Liver (tissue), 9 donors: ENCODE results near the gene DCUN1D1. TPM values are rescaled to one million over a fixed set of nuclear protein-coding genes. Genes with fewer than 3 reads are reported as not detected.

Experiments used
- DNase-seq: peaks from one replicate; pipeline ENCODE4 v3.0.0-alpha.2; 2017; ENCODE audit warnings: low spot score
- H3K27ac ChIP-seq, 2 donors: one replicate each; pipeline ENCODE4 v1.7.0; 2013; ENCODE audit warnings: inconsistent platforms in 2 of 2, low read length in 2 of 2, control low read depth in 1 of 2, low read depth in 1 of 2, mild to moderate bottlenecking in 1 of 2
- H3K27me3 ChIP-seq, 4 donors: one replicate each; pipeline versions ENCODE4 v1.6.1 to v1.7.0; 2013; ENCODE audit warnings: low read length in 3 of 4, inconsistent platforms in 1 of 4, mild to moderate bottlenecking in 1 of 4, moderate library complexity in 1 of 4; ENCODE audit not compliant: control insufficient read depth in 4 of 4, insufficient read depth in 4 of 4
- H3K36me3 ChIP-seq, 4 donors: one replicate each; pipeline versions ENCODE4 v1.6.1 to v1.7.0; 2013; ENCODE audit warnings: low read length in 3 of 4, mild to moderate bottlenecking in 3 of 4, low read depth in 1 of 4, moderate library complexity in 1 of 4; ENCODE audit not compliant: control insufficient read depth in 4 of 4, insufficient read depth in 3 of 4
- H3K4me1 ChIP-seq, 4 donors: one replicate each; pipeline versions ENCODE4 v1.6.1 to v1.7.0; 2013; ENCODE audit warnings: low read length in 3 of 4, mild to moderate bottlenecking in 3 of 4, moderate library complexity in 1 of 4; ENCODE audit not compliant: control insufficient read depth in 4 of 4, insufficient read depth in 4 of 4
- H3K4me3 ChIP-seq, 3 donors: one replicate each; pipeline versions ENCODE4 v1.6.1 to v1.7.0; 2013; ENCODE audit warnings: low read length in 3 of 3, control low read depth in 1 of 3, low read depth in 1 of 3, mild to moderate bottlenecking in 1 of 3
- H3K9ac ChIP-seq, 2 donors: one replicate each; pipeline ENCODE4 v1.7.0; 2013; ENCODE audit warnings: low read length in 2 of 2, mild to moderate bottlenecking in 2 of 2, moderate library complexity in 2 of 2, control low read depth in 1 of 2, low read depth in 1 of 2
- H3K9me3 ChIP-seq, 4 donors: one replicate each; pipeline versions ENCODE4 v1.6.1 to v1.7.0; 2013; ENCODE audit warnings: low read length in 3 of 4; ENCODE audit not compliant: control insufficient read depth in 4 of 4
- EGR1 ChIP-seq, 2 donors: IDR thresholded peaks; 2 replicates each; pipeline ENCODE4 v1.6.1; 2016 to 2018; ENCODE audit warnings: antibody characterized with exemption in 2 of 2, low read depth in 2 of 2
- FOXA1 ChIP-seq: IDR thresholded peaks from 2 replicates; pipeline ENCODE4 v1.6.1; 2016; ENCODE audit warnings: antibody characterized with exemption
- FOXA2 ChIP-seq: IDR thresholded peaks from 2 replicates; pipeline ENCODE4 v1.6.1; 2016; ENCODE audit warnings: antibody characterized with exemption
- GABPA ChIP-seq, 2 donors: IDR thresholded peaks in 1 of 2; conservative IDR thresholded peaks in 1 of 2; 2 replicates each; pipeline ENCODE4 v1.6.1; 2016; ENCODE audit warnings: antibody characterized with exemption in 2 of 2, mild to moderate bottlenecking in 1 of 2, moderate library complexity in 1 of 2
- HNF4A ChIP-seq, 2 donors: conservative IDR thresholded peaks; 2 replicates each; pipeline ENCODE4 v1.6.1; 2016; ENCODE audit warnings: antibody characterized with exemption in 2 of 2, mild to moderate bottlenecking in 2 of 2
- HNF4G ChIP-seq: IDR thresholded peaks from 2 replicates; pipeline ENCODE4 v1.6.1; 2016; ENCODE audit warnings: antibody characterized with exemption
- JUND ChIP-seq, 2 donors: IDR thresholded peaks; 2 replicates each; pipeline ENCODE4 v1.6.1; 2016; ENCODE audit warnings: antibody characterized with exemption in 2 of 2
- NR2F2 ChIP-seq: IDR thresholded peaks from 2 replicates; pipeline ENCODE4 v1.6.1; 2016; ENCODE audit warnings: antibody characterized with exemption
- RAD21 ChIP-seq, 2 donors: IDR thresholded peaks; 2 replicates each; pipeline ENCODE4 v1.6.1; 2016; ENCODE audit warnings: antibody characterized with exemption in 2 of 2, mild to moderate bottlenecking in 2 of 2
- RXRA ChIP-seq, 2 donors: IDR thresholded peaks; 2 replicates each; pipeline ENCODE4 v1.6.1; 2017 to 2018; ENCODE audit warnings: antibody characterized with exemption in 2 of 2, mild to moderate bottlenecking in 1 of 2
- SP1 ChIP-seq: IDR thresholded peaks from 2 replicates; pipeline ENCODE4 v1.6.1; 2018; ENCODE audit warnings: antibody characterized with exemption, mild to moderate bottlenecking
- TAF1 ChIP-seq: conservative IDR thresholded peaks from 2 replicates; pipeline ENCODE4 v1.6.1; 2016; ENCODE audit warnings: antibody characterized with exemption, mild to moderate bottlenecking
- YY1 ChIP-seq: IDR thresholded peaks from 2 replicates; pipeline ENCODE4 v1.6.1; 2016; ENCODE audit warnings: antibody characterized with exemption, mild to moderate bottlenecking
- WGBS: extraction: QIAGEN DNeasy Blood & Tissue Kit; methylation state at CpG from one replicate; pipeline ENCODE4 v1.1.7; 2013; 5-methylcytosine and 5-hydroxymethylcytosine counted together
- polyA plus RNA-seq, 2 donors: library from polyadenylated mRNA; stranded (reverse) in 1 of 2; unstranded in 1 of 2; fragments of 200-250 nt in 1 of 2; fragments of >200 nt in 1 of 2; fragmentation: Nextera tagmentation in 1 of 2; extraction: Ambion mirVana in 1 of 2; gene quantifications; one replicate each; pipeline versions ENCODE4 v1.2.1 to v1.2.3, GENCODE V29; 2013 to 2015
- total RNA-seq, 2 donors: library from RNA; depleted of rRNA; stranded (reverse); fragments of >200 nt; gene quantifications; one replicate each; pipeline ENCODE4 v1.2.3, GENCODE V29; 2014
- TF ChIP-seq, protein P1 (sequence below): fragments of 150-350 bp; IDR thresholded peaks from 2 replicates; pipeline ENCODE4 v1.5.1; 2017; ENCODE audit warnings: improper control_type of control experiment, low read depth, low read length; ENCODE audit not compliant: missing input control
- TF ChIP-seq, protein P2 (sequence below): IDR thresholded peaks from 2 replicates; pipeline ENCODE4 v1.6.1; 2016; ENCODE audit warnings: antibody characterized with exemption
- TF ChIP-seq, protein P3 (sequence below): IDR thresholded peaks from 2 replicates; pipeline ENCODE4 v1.6.1; 2016; ENCODE audit warnings: antibody characterized with exemption
- TF ChIP-seq, protein P4 (sequence below): IDR thresholded peaks from 2 replicates; pipeline ENCODE4 v1.6.1; 2016; ENCODE audit warnings: antibody characterized with exemption
- TF ChIP-seq, protein P5 (sequence below): IDR thresholded peaks from 2 replicates; pipeline ENCODE4 v1.6.1; 2016; ENCODE audit warnings: antibody characterized with exemption, mild to moderate bottlenecking
- donor health status: healthy.
- donor health status: healthy.
- donor health status: healthy.
- donor health status: healthy.
- donor health status: healthy.

Gene DCUN1D1
- total and polyA plus RNA-seq, 4 donors, result 9.1 to 56.0 (median 23.5) TPM

DNA sequence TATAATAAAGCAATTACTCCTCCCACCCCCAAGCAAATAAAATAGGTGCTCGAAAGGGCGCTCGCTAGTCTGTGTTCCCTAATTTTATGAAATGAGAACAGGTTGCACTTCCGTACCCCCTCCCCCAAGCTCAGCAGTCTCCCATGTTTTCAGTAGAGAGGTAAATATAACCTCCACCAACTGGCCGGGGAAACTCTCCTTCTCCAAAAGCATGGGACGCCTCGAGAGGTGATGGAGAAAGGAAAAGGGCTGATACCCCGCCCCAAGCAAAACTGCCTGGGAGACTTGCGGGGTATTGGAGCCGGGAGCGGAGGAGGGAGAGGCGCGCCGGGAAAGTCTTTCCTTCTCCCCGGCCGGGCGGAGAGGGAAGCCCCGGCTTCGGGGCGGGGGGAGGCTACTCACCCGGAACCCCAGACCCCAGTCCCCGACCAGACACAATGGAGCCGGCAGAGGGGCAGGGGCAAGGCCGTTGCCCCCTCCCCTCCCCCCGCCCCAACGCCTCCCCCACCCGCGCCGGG, 605 bp downstream of the DCUN1D1 start:
- peak; percentile 66 for DNase-seq
- peaks cover 0 to 35% (median 27%) of the 10 kb centered on the region in 4 donors for H3K4me1 ChIP-seq
- under 1% methylated on average over 29 of the region's 29 CpGs for WGBS

DNA sequence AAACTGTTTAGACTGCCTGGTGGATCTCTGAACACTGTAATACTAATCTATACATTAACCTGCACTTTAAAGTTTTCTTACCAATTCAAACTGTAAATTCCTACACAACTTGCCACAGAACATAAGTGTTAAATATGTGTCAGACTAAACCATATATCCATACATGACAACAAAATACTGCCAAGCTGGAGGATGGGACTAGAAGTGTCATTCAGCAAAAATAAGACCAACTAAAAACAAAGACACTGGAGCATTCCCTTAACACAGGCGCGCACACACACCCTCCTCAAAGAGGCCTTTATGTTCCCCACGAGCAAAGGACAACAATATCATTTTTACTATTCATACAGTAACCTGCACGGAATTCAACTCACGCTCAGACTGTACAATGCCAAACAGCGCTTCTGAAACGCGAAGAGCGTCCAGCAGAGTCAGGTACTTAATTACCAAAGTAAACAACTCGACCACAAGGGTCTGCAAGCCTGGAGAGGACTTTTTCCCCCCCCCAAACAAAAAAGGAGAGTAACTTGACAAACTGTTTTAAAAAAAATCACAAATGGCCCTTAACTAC, 1.1 kb downstream of the DCUN1D1 start:
- H3K27me3 ChIP-seq, result no peaks in the 10 kb centered on the region
- no peaks in the 10 kb centered on the region for H3K36me3 ChIP-seq
- WGBS, result 2% methylated on average over 10 of the region's 10 CpGs
- H3K27ac ChIP-seq, result peak overlapping the region; percentile 53 to 60
- no peak for TF ChIP-seq FOXA1
- TF ChIP-seq, protein P1, sequence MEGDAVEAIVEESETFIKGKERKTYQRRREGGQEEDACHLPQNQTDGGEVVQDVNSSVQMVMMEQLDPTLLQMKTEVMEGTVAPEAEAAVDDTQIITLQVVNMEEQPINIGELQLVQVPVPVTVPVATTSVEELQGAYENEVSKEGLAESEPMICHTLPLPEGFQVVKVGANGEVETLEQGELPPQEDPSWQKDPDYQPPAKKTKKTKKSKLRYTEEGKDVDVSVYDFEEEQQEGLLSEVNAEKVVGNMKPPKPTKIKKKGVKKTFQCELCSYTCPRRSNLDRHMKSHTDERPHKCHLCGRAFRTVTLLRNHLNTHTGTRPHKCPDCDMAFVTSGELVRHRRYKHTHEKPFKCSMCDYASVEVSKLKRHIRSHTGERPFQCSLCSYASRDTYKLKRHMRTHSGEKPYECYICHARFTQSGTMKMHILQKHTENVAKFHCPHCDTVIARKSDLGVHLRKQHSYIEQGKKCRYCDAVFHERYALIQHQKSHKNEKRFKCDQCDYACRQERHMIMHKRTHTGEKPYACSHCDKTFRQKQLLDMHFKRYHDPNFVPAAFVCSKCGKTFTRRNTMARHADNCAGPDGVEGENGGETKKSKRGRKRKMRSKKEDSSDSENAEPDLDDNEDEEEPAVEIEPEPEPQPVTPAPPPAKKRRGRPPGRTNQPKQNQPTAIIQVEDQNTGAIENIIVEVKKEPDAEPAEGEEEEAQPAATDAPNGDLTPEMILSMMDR, result no peak
- TF ChIP-seq, protein P2, sequence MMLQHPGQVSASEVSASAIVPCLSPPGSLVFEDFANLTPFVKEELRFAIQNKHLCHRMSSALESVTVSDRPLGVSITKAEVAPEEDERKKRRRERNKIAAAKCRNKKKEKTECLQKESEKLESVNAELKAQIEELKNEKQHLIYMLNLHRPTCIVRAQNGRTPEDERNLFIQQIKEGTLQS, result no peak
- TF ChIP-seq, protein P3, sequence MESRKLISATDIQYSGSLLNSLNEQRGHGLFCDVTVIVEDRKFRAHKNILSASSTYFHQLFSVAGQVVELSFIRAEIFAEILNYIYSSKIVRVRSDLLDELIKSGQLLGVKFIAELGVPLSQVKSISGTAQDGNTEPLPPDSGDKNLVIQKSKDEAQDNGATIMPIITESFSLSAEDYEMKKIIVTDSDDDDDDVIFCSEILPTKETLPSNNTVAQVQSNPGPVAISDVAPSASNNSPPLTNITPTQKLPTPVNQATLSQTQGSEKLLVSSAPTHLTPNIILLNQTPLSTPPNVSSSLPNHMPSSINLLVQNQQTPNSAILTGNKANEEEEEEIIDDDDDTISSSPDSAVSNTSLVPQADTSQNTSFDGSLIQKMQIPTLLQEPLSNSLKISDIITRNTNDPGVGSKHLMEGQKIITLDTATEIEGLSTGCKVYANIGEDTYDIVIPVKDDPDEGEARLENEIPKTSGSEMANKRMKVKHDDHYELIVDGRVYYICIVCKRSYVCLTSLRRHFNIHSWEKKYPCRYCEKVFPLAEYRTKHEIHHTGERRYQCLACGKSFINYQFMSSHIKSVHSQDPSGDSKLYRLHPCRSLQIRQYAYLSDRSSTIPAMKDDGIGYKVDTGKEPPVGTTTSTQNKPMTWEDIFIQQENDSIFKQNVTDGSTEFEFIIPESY, result no peak
- TF ChIP-seq HNF4A (conservative IDR thresholded peaks at IDR 0.05), result no peak
- no peak for TF ChIP-seq EGR1 (IDR thresholded peaks at IDR 0.05; ENCODE audit: low read depth in 2 of 2)
- TF ChIP-seq SP1, result no peak
- TF ChIP-seq GABPA (IDR thresholded peaks at IDR 0.05 in 1 of 2, conservative IDR thresholded peaks at IDR 0.05 in 1 of 2), result no peak
- TF ChIP-seq HNF4G, result no peak
- no peak for TF ChIP-seq FOXA2
- TF ChIP-seq, protein P4, sequence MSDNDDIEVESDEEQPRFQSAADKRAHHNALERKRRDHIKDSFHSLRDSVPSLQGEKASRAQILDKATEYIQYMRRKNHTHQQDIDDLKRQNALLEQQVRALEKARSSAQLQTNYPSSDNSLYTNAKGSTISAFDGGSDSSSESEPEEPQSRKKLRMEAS, result no peak
- TF ChIP-seq YY1, result no peak
- TF ChIP-seq RXRA (IDR thresholded peaks at IDR 0.05), result no peak
- TF ChIP-seq NR2F2, result no peak
- TF ChIP-seq TAF1, result no peak
- TF ChIP-seq JUND (IDR thresholded peaks at IDR 0.05), result no peak
- no peak for TF ChIP-seq RAD21 (IDR thresholded peaks at IDR 0.05)
- TF ChIP-seq, protein P5, sequence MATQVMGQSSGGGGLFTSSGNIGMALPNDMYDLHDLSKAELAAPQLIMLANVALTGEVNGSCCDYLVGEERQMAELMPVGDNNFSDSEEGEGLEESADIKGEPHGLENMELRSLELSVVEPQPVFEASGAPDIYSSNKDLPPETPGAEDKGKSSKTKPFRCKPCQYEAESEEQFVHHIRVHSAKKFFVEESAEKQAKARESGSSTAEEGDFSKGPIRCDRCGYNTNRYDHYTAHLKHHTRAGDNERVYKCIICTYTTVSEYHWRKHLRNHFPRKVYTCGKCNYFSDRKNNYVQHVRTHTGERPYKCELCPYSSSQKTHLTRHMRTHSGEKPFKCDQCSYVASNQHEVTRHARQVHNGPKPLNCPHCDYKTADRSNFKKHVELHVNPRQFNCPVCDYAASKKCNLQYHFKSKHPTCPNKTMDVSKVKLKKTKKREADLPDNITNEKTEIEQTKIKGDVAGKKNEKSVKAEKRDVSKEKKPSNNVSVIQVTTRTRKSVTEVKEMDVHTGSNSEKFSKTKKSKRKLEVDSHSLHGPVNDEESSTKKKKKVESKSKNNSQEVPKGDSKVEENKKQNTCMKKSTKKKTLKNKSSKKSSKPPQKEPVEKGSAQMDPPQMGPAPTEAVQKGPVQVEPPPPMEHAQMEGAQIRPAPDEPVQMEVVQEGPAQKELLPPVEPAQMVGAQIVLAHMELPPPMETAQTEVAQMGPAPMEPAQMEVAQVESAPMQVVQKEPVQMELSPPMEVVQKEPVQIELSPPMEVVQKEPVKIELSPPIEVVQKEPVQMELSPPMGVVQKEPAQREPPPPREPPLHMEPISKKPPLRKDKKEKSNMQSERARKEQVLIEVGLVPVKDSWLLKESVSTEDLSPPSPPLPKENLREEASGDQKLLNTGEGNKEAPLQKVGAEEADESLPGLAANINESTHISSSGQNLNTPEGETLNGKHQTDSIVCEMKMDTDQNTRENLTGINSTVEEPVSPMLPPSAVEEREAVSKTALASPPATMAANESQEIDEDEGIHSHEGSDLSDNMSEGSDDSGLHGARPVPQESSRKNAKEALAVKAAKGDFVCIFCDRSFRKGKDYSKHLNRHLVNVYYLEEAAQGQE, result no peak
- no peak for DNase-seq
- peaks cover 0 to 35% (median 27%) of the 10 kb centered on the region in 4 donors for H3K4me1 ChIP-seq
- H3K9ac ChIP-seq, result peak overlapping the region; percentile 65 to 74
- peak overlapping the region; percentile 85 to 100 (median 88) for H3K4me3 ChIP-seq
- H3K9me3 ChIP-seq, result no peaks in the 10 kb centered on the region

More for the DNA sequence above, 605 bp downstream of the DCUN1D1 start:
- peak overlapping the region; percentile 53 to 60 for H3K27ac ChIP-seq
- peak overlapping the region; percentile 45 to 74 for H3K9ac ChIP-seq
- no peaks in the 10 kb centered on the region for H3K27me3 ChIP-seq
- TF ChIP-seq TAF1, result no peak
- TF ChIP-seq HNF4A (conservative IDR thresholded peaks at IDR 0.05), result no peak
- TF ChIP-seq SP1, result no peak
- TF ChIP-seq, protein P5, result no peak
- no peak for TF ChIP-seq NR2F2
- TF ChIP-seq HNF4G, result no peak
- no peaks in the 10 kb centered on the region for H3K9me3 ChIP-seq
- no peaks in the 10 kb centered on the region for H3K36me3 ChIP-seq
- H3K4me3 ChIP-seq, result peak overlapping the region; percentile 85 to 100 (median 88)
